Stimulated activated CD4-positive, alpha-beta T cell treated with anti-CD3 and anti-CD28 coated beads, Interleukin-12 subunit alpha, Interleukin-12 subunit beta, amount 100 ng/mL, for 24 hours (primary cell): ENCODE results near the gene SCRN3.
"Not testable (repeated sequence)": the region's sequence is repeated elsewhere in the genome, so short reads cannot be mapped to it uniquely, and the experiment has no call there.

ENCODE experiments used
- DNase-seq, 2 experiments: peaks; one replicate each; pipeline ENCODE4 v3.0.0-alpha.2; 2020; ENCODE audit warnings: low read depth in 2 of 2

SCRN3 gene

GRCh38 chr2:174410039-174410438, 14.5 kb downstream of the SCRN3 start:
- not testable (repeated sequence) for DNase-seq

GRCh38 chr2:174412256-174412655, 16.7 kb downstream of the SCRN3 start:
- DNase-seq: no peak

GRCh38 chr2:174428214-174428613, 32.7 kb downstream of the SCRN3 start:
- DNase-seq: no peak

- no peak for DNase-seq
Measured at GRCh38 chr2:174430066-174430465, 34.5 kb downstream of the SCRN3 start.

- DNase-seq: no peak
Measured at GRCh38 chr2:174431902-174432301, 36.4 kb downstream of the SCRN3 start.

GRCh38 chr2:174436351-174436750, 40.8 kb downstream of the SCRN3 start:
- no peak for DNase-seq

GRCh38 chr2:174438146-174438886, 42.8 kb downstream of the SCRN3 start:
- DNase-seq: no peak

GRCh38 chr2:174439323-174439722, 43.8 kb downstream of the SCRN3 start:
- DNase-seq: no peak

- DNase-seq: no peak
Measured at GRCh38 chr2:174439950-174440349, 44.4 kb downstream of the SCRN3 start.

- DNase-seq: no peak
Measured at GRCh38 chr2:174442546-174443510, 47.3 kb downstream of the SCRN3 start.

- no peak for DNase-seq
Measured at GRCh38 chr2:174444761-174445160, 49.2 kb downstream of the SCRN3 start.

- DNase-seq: no peak
Measured at GRCh38 chr2:174445248-174445647, 49.7 kb downstream of the SCRN3 start.

- DNase-seq: no peak
Measured at GRCh38 chr2:174446531-174446930, 51.0 kb downstream of the SCRN3 start.

- DNase-seq: no peak
Measured at GRCh38 chr2:174449033-174449432, 53.5 kb downstream of the SCRN3 start.

GRCh38 chr2:174450021-174450816, 54.7 kb downstream of the SCRN3 start:
- no peak for DNase-seq

- no peak for DNase-seq
Measured at GRCh38 chr2:174454566-174454965, 59.0 kb downstream of the SCRN3 start.

GRCh38 chr2:174461221-174461620, 65.7 kb downstream of the SCRN3 start:
- DNase-seq: no peak

- no peak for DNase-seq
Measured at GRCh38 chr2:174465327-174465726, 69.8 kb downstream of the SCRN3 start.

- DNase-seq: no peak
Measured at GRCh38 chr2:174473796-174474195, 78.3 kb downstream of the SCRN3 start.

- no peak for DNase-seq
Measured at GRCh38 chr2:174477759-174478158, 82.2 kb downstream of the SCRN3 start.
